Naive thymus-derived CD8-positive, alpha-beta T cell (primary cell): ENCODE results near the gene PXDN. TPM values are rescaled to one million over a fixed set of nuclear protein-coding genes. Genes with fewer than 3 reads are reported as not detected.
A peak's percentile ranks its signal among the peaks of the same experiment; 100 is the strongest.

ENCODE experiments used
- ATAC-seq, 2 donors: fragments of 150-1000 bp; cut with Tn5 transposase in 1 of 2; sonication (Bioruptor Pico), chemical (Tn5 transposase) in 1 of 2; 1 replicate in 1 of 2; 2 replicates in 1 of 2; pipeline ENCODE4 v1.10.0; 2021; ENCODE audit warnings: mild to moderate bottlenecking in 2 of 2, moderate library complexity in 2 of 2
- POLR2A ChIA-PET: fragments of 350-600 bp; sonication (Branson Sonifier 250); formaldehyde crosslinking; loops from one replicate; lab custom pipeline; 2021; ENCODE audit warnings: antibody characterized with exemption; lab: Charles Lee
- DNase-seq, 10 donors: peaks; one replicate each; pipeline versions ENCODE4 v3.0.0 to v3.0.0-alpha.2; 2020 to 2022
- H3K27ac Mint-ChIP-seq, 10 donors: one replicate each; pipeline ENCODE4 v1.8.0; 2020 to 2022; ENCODE audit warnings: mild to moderate bottlenecking in 10 of 10, mixed read lengths in 10 of 10, moderate library complexity in 4 of 10, inconsistent platforms in 1 of 10
- H3K27me3 Mint-ChIP-seq, 5 donors: one replicate each; pipeline ENCODE4 v1.8.0; 2021 to 2022; ENCODE audit warnings: mixed read lengths in 5 of 5
- H3K36me3 Mint-ChIP-seq, 3 donors: one replicate each; pipeline ENCODE4 v1.8.0; 2020 to 2022; ENCODE audit warnings: mixed read lengths in 3 of 3, mild to moderate bottlenecking in 2 of 3, inconsistent platforms in 1 of 3
- H3K4me1 Mint-ChIP-seq, 4 donors: one replicate each; pipeline ENCODE4 v1.8.0; 2021 to 2022; ENCODE audit warnings: mixed read lengths in 4 of 4
- H3K4me3 Mint-ChIP-seq, 10 donors: one replicate each; pipeline ENCODE4 v1.8.0; 2020 to 2022; ENCODE audit warnings: mild to moderate bottlenecking in 10 of 10, mixed read lengths in 10 of 10, moderate library complexity in 6 of 10, inconsistent platforms in 1 of 10
- H3K9me3 Mint-ChIP-seq, 9 donors: one replicate each; pipeline ENCODE4 v1.8.0; 2020 to 2022; ENCODE audit warnings: mixed read lengths in 9 of 9, mild to moderate bottlenecking in 3 of 9, inconsistent platforms in 1 of 9, moderate library complexity in 1 of 9
- polyA plus RNA-seq, 3 donors: library from polyadenylated mRNA; unstranded; fragments of 300-500 nt; fragmentation: Illumina TruSeq; gene quantifications; one replicate each; pipeline ENCODE4 v1.2.3, GENCODE V29; 2021
- total RNA-seq, 8 experiments: library from RNA in 2 of 8; stranded (reverse) in 2 of 8; gene quantifications; one replicate each; pipeline ENCODE4 v1.2.3 and lab custom pipeline; 2021 to 2026

Gene PXDN
- total and polyA plus RNA-seq, 5 experiments from 2014 or later: 0.42 to 2.0 (median 1.4) TPM

DNA sequence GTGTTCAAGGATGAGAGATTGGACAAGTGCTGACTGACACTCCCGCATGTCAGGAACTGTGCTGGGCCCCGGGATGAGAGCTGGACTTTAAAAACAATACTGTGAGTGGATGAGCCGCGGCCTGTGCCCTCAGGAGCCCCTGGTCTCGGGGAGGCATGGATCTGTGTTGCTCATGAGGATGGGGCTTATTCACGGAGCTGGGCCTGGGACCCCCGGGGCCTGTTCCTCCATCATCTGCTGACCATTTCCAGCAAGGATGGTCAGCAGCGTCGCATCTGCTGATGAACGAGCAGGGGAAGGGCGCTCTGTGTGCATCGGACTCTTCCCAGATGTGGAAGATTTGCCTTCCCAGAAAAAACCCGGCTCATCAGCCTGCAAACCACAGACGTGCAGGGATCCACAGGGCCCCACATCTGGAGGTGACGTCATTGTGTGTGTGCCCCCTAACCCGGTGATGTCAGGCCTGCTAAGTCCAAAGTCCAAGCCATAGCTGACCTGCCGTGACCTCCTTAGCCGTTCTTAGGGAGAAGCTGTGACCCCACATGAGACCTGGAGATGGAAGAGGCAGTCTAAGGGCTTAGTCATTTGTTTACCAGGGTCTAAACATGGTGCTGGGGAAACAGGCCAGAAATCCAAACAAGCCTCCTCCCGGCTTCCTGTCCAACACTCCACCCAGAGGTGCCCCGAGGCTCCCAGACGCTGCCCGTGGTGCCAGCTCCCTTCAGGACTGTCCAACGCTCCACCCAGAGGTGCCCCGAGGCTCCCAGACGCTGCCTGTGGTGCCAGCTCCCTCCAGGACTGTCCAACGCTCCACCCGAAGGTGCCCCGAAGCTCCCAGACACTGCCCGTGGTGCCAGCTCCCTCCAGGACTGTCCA lies 143.9 kb downstream of the PXDN start:
- DNase-seq (no peak), ATAC-seq (no peak)
- Mint-ChIP-seq H3K4me3 (no peak overlapping the region), H3K4me1 (no peaks in the 10 kb centered on the region), H3K36me3 (no peaks in the 10 kb centered on the region), H3K9me3 (no peaks in the 10 kb centered on the region), H3K27me3 (peaks cover 3 to 22% (median 8%) of the 10 kb centered on the region in 5 donors), H3K27ac (no peak overlapping the region)
- POLR2A ChIA-PET: no interaction called here

DNA sequence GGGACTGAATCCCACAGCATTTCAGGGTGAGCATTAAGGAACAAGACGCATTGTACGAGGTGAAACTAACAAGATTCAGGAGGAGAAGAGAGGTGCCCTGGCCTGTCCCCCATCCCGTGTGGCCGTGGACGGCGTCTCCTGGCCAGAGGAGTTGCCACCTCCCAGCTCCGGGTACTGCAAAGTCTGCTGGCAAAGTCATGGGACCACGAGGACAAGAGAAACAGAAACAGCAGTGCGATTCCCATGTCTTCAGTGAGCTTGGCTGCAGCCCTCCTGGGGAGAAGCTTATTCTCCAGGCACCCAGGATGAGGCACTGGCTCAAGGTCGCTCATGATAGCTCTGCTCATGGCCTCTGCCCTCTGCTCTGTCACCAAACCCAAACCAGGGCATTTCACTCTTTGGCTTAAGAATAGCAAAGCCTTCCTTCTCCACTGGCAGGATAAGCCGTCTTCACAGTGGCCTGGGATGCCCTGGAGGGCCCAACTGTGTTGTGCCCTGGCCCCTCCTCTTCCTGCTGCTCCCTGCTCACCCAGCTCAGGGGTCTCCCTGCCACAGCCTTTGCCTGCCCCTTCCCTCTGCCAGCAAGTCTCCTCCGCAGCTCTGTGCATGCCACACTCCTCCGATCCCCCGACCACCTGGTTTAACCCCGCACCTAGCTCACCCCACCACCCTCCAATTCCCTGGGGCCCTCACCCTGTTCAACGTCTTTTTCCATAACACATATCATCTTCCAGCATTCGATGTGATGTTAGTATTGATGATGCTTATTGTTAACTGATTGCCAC lies 144.8 kb downstream of the PXDN start:
- Mint-ChIP-seq H3K27me3 (peaks cover 3 to 22% (median 8%) of the 10 kb centered on the region in 5 donors), H3K4me3 (no peak overlapping the region), H3K9me3 (no peaks in the 10 kb centered on the region), H3K4me1 (no peaks in the 10 kb centered on the region), H3K27ac (peak overlapping the region in 1 of 10 donors; percentile 22), H3K36me3 (no peaks in the 10 kb centered on the region)
- DNase-seq (no peak), ATAC-seq (no peak)
- POLR2A ChIA-PET: no interaction called here

DNA sequence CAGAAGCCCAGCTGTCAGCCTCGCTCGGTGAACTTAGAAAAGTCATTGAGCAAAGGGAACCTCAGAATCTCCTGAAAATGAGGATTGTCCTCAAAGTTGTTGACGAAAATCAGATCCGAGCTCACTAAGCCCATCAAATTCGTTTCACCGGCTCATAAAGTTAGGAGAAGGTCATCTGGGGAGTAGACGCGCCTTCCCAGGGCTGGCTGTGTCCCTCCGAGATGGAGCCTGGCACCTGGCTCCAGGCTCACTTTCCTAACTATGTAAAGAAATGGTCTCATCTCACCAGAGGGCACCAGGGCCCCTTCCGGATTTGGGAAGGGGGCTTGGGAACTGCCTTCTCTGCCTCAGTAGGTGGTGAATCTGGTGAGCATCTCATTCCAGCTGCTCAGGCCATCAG lies 145.5 kb downstream of the PXDN start:
- POLR2A ChIA-PET: no interaction called here
- Mint-ChIP-seq H3K9me3 (no peaks in the 10 kb centered on the region), H3K36me3 (no peaks in the 10 kb centered on the region), H3K4me1 (peaks cover 0 to 2% (median 0%) of the 10 kb centered on the region in 4 donors), H3K4me3 (no peak overlapping the region), H3K27me3 (peaks cover 3 to 22% (median 8%) of the 10 kb centered on the region in 5 donors), H3K27ac (no peak overlapping the region)
- no peak for ATAC-seq
- DNase-seq: no peak

DNA sequence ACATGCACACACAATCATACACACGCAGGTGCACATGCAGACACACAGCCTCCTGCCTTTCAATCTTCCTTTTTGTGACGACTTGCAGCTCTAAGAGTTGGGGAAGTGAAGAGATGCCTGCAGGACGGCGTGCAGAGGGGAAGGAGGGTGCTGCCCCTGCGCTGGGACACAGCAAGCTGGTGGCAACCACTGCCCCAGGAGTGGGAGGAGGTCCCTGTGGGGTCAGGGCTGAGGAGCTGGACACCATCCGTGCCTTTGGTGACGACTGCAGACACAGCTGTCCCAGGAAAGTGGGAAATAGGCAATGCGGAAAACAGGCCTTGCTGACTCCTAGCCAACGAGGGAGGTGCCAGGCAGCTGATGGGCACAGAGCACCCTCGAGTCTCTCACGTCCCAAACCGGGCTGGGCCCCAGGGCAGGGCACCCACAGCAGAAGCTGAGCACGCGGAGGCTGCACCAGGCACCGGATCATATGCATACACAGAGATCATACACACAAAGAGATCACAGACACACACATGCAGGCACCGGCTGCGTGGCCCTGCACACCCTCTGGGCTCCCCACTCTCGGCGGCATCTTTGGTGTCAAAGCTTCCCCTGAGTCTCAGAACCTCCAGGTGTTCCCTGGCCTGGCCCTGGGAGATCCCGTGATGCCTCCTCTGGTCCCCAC lies 146.1 kb downstream of the PXDN start:
- H3K27me3 Mint-ChIP-seq: peaks cover 3 to 20% (median 8%) of the 10 kb centered on the region in 5 donors
- ATAC-seq: no peak
- DNase-seq: no peak
- H3K27ac Mint-ChIP-seq: no peak overlapping the region
- POLR2A ChIA-PET: no interaction called here
- H3K9me3 Mint-ChIP-seq: no peaks in the 10 kb centered on the region
- H3K4me3 Mint-ChIP-seq: no peak overlapping the region
- peaks cover 0 to 2% (median 0%) of the 10 kb centered on the region in 4 donors for H3K4me1 Mint-ChIP-seq
- H3K36me3 Mint-ChIP-seq: no peaks in the 10 kb centered on the region

DNA sequence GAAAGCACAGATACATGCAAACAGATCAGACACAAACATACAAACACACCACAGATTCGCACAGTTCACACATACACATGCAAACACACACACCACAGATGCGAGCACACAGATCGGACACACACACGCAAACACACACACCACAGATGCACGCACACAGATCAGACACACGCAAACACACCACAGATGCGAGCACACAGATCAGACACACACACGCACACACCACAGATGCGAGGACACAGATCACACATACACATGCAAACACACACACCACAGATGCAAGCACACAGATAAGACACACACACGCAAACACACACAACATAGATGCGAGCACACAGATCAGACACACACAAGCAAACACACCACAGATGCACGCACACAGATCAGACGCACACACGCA lies 149.0 kb downstream of the PXDN start:
- DNase-seq (no peak), ATAC-seq (no peak)
- Mint-ChIP-seq H3K4me1 (peaks cover 0 to 2% (median under 1%) of the 10 kb centered on the region in 4 donors), H3K27me3 (peaks cover 6 to 23% (median 13%) of the 10 kb centered on the region in 5 donors), H3K36me3 (no peaks in the 10 kb centered on the region), H3K9me3 (no peaks in the 10 kb centered on the region), H3K4me3 (no peak overlapping the region), H3K27ac (no peak overlapping the region)
- POLR2A ChIA-PET: no interaction called here

DNA sequence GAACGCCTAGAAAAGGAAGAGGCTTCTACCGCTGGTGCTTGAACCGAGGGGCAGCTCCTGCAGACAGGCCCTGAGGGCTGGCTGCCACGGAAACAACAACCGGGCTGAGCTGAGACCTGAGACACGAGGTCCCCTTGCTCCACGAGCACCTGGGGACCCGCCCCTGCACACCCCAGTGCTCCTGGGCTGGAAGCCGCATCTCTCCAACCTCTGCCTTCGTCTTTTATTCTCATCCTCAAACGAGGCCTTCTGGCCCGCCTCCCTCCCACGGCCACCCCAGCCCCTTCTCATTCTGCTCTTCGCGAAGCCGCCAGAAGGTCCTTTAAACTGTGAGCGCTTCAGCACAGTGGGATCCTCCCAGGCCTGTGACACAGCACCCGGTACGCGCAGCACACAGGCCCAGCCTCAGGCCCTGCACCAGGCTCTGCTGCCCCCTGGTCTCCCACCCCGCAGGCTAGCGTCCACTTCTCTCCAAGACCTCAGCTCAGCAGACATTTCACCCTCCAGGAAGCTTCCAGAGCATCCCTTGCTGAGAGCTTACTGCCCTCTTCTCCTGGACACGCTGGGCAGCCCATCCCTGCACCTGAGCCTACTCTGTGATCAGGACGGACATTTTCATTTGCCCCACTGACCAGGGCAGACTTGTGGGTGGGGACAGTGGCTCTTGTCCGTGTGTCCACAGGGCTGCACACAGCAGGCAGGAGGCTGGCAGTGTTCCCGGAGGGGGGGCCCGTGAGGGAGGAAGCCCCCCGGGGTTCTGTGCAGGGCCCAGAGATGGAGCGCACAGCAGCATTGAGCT lies 149.7 kb downstream of the PXDN start:
- POLR2A ChIA-PET: no interaction called here
- Mint-ChIP-seq H3K9me3 (no peaks in the 10 kb centered on the region), H3K36me3 (no peaks in the 10 kb centered on the region), H3K27me3 (peaks cover 11 to 25% (median 19%) of the 10 kb centered on the region in 5 donors), H3K27ac (peak overlapping the region in 2 of 10 donors; percentile 20 to 29), H3K4me3 (no peak overlapping the region), H3K4me1 (peaks cover 0 to 2% (median under 1%) of the 10 kb centered on the region in 4 donors)
- ATAC-seq (no peak), DNase-seq (no peak)

DNA sequence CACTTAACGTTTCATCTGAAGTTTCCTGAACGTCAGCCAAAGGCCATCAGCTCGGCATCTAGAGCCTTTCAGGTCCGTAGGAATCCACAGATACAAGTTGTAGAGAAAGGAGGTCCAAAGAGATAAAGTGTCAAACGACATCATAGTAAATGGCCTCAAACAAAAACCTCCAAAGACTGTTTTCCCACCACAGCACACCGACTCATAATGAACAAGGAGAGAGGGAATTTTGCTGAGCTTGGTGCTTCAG lies 150.3 kb downstream of the PXDN start:
- no peak overlapping the region for H3K4me3 Mint-ChIP-seq

DNA sequence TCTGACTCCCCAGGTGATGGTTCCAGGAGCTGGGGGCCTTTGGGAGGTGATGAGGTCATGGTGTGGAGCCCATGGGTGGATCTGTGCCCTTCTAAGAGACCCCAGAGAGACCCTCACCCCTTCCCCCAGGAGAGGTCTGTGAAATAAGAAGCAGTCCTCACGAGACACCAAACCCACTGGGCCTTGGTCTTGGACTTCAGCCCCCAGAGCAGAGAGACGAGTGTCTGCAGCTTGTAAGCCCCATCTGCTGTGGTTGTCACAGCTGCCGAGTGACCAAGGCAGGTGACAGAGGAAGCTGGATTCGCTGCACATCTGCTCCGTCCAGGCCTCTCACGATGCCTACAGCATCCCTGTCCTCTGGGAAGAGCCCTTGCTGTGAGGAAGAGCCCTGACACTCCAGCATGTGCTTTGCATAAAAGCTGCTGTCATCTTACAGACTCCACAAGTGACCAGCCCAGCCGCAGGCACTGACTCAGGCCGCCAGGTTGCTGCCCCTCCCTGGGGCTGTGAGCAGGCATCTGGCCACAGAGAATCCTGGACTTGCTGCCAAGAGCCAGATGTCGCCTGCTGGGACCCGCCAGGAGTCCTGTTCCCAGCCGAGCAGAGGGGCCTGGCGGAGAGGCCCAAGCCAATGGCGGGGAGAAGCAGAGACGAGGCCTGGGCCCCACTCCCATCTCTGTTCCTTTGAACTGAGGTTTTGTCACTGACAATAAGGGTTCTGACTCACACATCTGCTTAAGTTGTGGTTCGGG lies 150.8 kb downstream of the PXDN start:
- H3K27me3 Mint-ChIP-seq: peaks cover 11 to 32% (median 19%) of the 10 kb centered on the region in 5 donors
- no peak overlapping the region for H3K4me3 Mint-ChIP-seq
- peaks cover 0 to 2% (median under 1%) of the 10 kb centered on the region in 4 donors for H3K4me1 Mint-ChIP-seq
- POLR2A ChIA-PET: no interaction called here
- no peaks in the 10 kb centered on the region for H3K9me3 Mint-ChIP-seq
- H3K36me3 Mint-ChIP-seq: no peaks in the 10 kb centered on the region
- no peak for DNase-seq
- peak in 1 of 2 donors; percentile 33 for ATAC-seq
- H3K27ac Mint-ChIP-seq: peak overlapping the region in 1 of 10 donors; percentile 29

More for the DNA sequence above, 150.3 kb downstream of the PXDN start:
- DNase-seq (no peak), ATAC-seq (no peak)
- Mint-ChIP-seq H3K27ac (peak overlapping the region in 2 of 10 donors; percentile 20 to 29), H3K9me3 (no peaks in the 10 kb centered on the region), H3K27me3 (peaks cover 11 to 29% (median 19%) of the 10 kb centered on the region in 5 donors), H3K36me3 (no peaks in the 10 kb centered on the region), H3K4me1 (peaks cover 0 to 2% (median under 1%) of the 10 kb centered on the region in 4 donors)
- POLR2A ChIA-PET: no interaction called here

DNA sequence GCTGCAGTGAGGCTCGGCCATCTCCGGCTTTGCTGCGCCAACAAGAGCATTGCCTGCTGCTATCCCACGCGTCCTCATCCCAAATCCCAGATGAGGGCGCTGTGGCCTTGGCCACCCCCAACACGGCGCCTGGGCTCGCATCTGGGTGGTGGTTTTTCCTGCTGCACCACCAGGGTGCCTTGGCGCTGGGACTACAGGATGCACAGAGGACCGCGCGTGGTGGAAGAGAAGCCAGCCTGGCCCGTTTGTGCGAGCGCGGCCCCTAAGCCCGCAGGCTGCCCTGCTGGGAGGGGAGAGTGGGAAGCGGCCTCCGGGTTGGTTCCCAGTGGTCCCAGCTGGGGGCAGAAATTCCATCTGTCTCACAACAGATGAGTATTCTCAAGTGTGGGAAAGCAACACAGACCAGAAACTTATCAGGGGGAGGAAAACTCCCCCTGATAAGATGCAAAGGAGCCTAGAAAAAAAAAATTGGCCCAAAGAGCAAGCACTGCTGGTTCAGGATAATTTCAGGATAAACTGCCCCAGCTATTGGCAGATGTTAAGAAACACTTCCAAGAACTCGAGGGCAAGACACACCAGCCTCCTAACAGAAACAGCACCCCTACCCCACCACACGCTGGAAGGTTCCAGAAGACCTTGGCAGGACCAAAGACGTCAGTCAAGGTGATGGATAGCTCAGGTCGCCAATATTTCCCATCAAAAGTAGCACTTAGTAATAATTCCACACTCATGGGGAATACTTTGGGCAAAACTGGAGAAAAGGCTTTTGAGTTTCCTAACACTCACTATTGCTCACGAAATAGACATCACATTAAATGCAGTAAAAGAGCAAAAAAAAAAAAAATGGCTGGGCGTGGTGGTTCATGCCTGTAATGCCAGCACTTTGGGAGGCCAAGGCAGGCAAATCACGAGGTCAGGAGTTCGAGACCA lies 152.1 kb downstream of the PXDN start:
- ATAC-seq (no peak), DNase-seq (no peak)
- no peak overlapping the region for H3K4me3 Mint-ChIP-seq
- H3K27ac Mint-ChIP-seq: no peak overlapping the region
- no peaks in the 10 kb centered on the region for H3K9me3 Mint-ChIP-seq
- POLR2A ChIA-PET: no interaction called here
- H3K4me1 Mint-ChIP-seq: peaks cover 0 to 2% (median under 1%) of the 10 kb centered on the region in 4 donors
- H3K27me3 Mint-ChIP-seq: peaks cover 11 to 44% (median 25%) of the 10 kb centered on the region in 5 donors
- H3K36me3 Mint-ChIP-seq: no peaks in the 10 kb centered on the region

DNA sequence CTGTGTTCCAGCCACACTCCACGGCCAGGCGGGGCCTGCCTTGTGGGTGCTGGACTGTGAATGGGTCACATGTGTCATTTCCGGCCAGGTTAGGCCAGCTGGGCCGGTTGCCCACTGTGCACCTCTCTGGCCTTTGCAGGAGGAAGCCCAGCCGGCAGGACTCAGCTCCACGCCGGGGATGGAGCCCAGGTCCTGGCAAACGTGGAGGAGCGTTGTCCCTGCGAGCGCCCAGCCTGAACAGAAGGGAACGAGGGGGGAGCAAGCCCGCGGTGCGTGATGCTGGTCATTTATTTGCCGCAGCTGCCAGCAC lies 152.9 kb downstream of the PXDN start:
- peaks cover 0 to 2% (median under 1%) of the 10 kb centered on the region in 4 donors for H3K4me1 Mint-ChIP-seq
- POLR2A ChIA-PET: no interaction called here
- peak overlapping the region in 1 of 10 donors; percentile 48 for H3K27ac Mint-ChIP-seq
- no peak for ATAC-seq
- H3K9me3 Mint-ChIP-seq: no peaks in the 10 kb centered on the region
- H3K27me3 Mint-ChIP-seq: peaks cover 11 to 47% (median 25%) of the 10 kb centered on the region in 5 donors
- no peaks in the 10 kb centered on the region for H3K36me3 Mint-ChIP-seq
- DNase-seq: no peak
- no peak overlapping the region for H3K4me3 Mint-ChIP-seq
